ENCODE results near the gene ACE.
A peak's percentile ranks its signal among the peaks of the same experiment; 100 is the strongest.

ACE gene

DNA sequence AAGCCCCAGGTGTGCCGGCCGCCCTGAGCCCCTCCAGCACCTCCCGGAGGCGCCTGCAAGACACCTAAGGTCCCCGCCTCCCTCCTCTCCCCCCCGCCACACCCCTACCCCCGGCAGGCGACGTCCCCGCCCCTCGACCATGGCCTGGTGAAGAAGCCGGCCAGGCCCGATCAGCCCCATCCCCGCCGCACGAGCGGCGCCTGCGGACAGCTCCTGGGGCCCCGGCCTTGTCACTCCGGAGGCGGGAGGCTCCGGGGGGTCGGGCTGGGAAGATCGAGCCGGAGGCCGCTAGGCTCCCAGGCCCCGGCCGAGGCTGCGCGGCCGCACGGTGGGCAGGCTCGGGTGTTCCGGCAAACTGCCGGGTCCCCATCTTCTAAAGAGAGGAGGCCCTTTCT is 405 bp upstream of the ACE start:
- no peak overlapping the region for H3K27ac ChIP-seq (ENCODE audit: low read depth, low read length)
- no peaks in the 10 kb centered on the region for H3K36me3 ChIP-seq (ENCODE audit: control insufficient read depth, insufficient read depth, low read length)
- H3K9ac ChIP-seq (ENCODE audit: low read length): no peak overlapping the region
- no peaks in the 10 kb centered on the region for H3K9me3 ChIP-seq (ENCODE audit: control insufficient read depth, insufficient read depth, low read depth, low read length)
- H3K4me1 ChIP-seq (ENCODE audit: control insufficient read depth, insufficient read depth, low read length): peaks cover 28% of the 10 kb centered on the region
- H3K4me3 ChIP-seq (ENCODE audit: low read depth, low read length): peak overlapping the region; percentile 52
- peaks cover 27% of the 10 kb centered on the region for H3K27me3 ChIP-seq (ENCODE audit: control insufficient read depth, insufficient read depth, low read length)

DNA sequence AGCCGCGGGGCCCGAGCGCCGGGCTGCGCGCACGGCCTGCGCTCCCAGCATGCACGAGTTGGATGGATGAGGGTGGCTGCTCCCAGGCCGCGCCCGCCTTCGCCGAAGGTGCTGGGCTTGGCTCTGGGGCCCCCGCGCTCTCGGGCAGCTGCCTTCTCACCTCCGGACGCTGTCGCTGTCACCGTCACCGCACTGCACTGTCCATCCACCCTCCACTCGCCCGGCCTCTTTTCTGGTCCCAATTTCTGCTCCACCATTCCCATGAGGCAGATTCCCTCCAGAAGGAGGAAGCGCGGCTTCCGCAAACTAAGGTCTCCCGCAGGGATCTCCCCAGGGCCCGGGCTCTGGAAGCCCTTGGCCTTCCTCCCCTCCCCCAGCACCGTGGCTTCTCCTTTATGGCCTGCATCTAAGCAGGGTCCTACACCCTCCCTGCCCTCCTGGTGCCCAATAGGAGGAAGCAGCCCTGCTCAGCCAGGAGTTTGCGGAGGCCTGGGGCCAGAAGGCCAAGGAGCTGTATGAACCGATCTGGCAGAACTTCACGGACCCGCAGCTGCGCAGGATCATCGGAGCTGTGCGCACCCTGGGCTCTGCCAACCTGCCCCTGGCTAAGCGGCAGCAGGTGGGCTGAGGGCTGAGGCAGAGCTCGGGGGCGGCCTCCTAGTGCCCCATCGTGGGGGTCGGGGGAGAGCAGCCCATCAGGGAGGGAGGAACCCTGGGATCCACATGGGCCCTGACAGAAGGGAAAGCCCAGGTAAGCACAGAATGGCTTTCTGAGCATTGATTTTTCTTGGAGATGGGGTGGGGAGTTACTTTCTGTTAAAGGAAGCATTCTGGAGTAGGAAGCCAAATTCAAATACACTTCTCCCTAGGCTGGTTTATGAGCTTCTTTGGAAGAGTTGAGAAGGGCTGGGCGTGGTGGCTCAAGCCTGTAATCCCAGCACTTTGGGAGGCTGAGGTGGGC is 899 bp downstream of the ACE start:
- H3K4me3 ChIP-seq (ENCODE audit: low read depth, low read length): peak overlapping the region; percentile 60
- peaks cover 27% of the 10 kb centered on the region for H3K27me3 ChIP-seq (ENCODE audit: control insufficient read depth, insufficient read depth, low read length)
- H3K4me1 ChIP-seq (ENCODE audit: control insufficient read depth, insufficient read depth, low read length): peaks cover 28% of the 10 kb centered on the region
- H3K9me3 ChIP-seq (ENCODE audit: control insufficient read depth, insufficient read depth, low read depth, low read length): no peaks in the 10 kb centered on the region
- no peak overlapping the region for H3K27ac ChIP-seq (ENCODE audit: low read depth, low read length)
- no peaks in the 10 kb centered on the region for H3K36me3 ChIP-seq (ENCODE audit: control insufficient read depth, insufficient read depth, low read length)
- no peak overlapping the region for H3K9ac ChIP-seq (ENCODE audit: low read length)

DNA sequence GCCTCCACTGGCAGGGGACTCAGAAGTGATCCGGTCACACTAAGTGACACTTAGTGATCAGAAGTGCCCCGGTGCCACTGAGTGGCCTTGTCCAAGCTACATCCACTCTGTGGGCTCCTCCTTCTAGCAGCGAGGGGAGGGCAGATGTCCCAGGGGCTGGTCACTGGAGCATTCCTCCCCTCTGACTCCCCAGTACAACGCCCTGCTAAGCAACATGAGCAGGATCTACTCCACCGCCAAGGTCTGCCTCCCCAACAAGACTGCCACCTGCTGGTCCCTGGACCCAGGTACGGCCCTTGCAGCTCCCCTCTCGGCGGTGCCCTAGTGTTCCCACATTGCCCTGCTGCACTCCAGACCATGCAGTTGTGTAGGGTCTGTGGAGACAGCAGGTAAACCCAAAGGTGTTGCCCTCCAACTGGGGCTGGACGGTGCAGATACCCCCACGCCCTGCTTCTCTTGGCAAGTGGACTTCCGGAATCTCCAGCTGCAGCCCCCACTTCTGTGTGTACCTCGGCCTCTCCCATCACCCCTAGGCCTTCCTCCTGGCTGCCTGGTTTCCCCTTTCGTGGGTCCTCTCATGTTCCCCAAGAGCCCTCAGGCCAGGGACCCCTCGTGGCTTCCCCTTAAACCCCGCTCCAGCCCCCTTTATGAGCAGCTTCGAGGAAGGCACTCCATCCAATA is 2.1 kb downstream of the ACE start:
- peaks cover 28% of the 10 kb centered on the region for H3K4me1 ChIP-seq (ENCODE audit: control insufficient read depth, insufficient read depth, low read length)
- H3K9me3 ChIP-seq (ENCODE audit: control insufficient read depth, insufficient read depth, low read depth, low read length): no peaks in the 10 kb centered on the region
- H3K4me3 ChIP-seq (ENCODE audit: low read depth, low read length): peak overlapping the region; percentile 10; the same call in 1 of the 2 replicates
- H3K27me3 ChIP-seq (ENCODE audit: control insufficient read depth, insufficient read depth, low read length): peaks cover 27% of the 10 kb centered on the region
- H3K27ac ChIP-seq (ENCODE audit: low read depth, low read length): no peak overlapping the region
- H3K9ac ChIP-seq (ENCODE audit: low read length): no peak overlapping the region
- H3K36me3 ChIP-seq (ENCODE audit: control insufficient read depth, insufficient read depth, low read length): no peaks in the 10 kb centered on the region

GRCh38 chr17:63479495-63480184 is 2.8 kb downstream of the ACE start:
- peaks cover 27% of the 10 kb centered on the region for H3K27me3 ChIP-seq (ENCODE audit: control insufficient read depth, insufficient read depth, low read length)
- no peaks in the 10 kb centered on the region for H3K36me3 ChIP-seq (ENCODE audit: control insufficient read depth, insufficient read depth, low read length)
- no peak overlapping the region for H3K27ac ChIP-seq (ENCODE audit: low read depth, low read length)
- no peak overlapping the region for H3K4me3 ChIP-seq (ENCODE audit: low read depth, low read length)
- H3K9ac ChIP-seq (ENCODE audit: low read length): no peak overlapping the region
- peaks cover 27% of the 10 kb centered on the region for H3K4me1 ChIP-seq (ENCODE audit: control insufficient read depth, insufficient read depth, low read length)
- H3K9me3 ChIP-seq (ENCODE audit: control insufficient read depth, insufficient read depth, low read depth, low read length): no peaks in the 10 kb centered on the region

DNA sequence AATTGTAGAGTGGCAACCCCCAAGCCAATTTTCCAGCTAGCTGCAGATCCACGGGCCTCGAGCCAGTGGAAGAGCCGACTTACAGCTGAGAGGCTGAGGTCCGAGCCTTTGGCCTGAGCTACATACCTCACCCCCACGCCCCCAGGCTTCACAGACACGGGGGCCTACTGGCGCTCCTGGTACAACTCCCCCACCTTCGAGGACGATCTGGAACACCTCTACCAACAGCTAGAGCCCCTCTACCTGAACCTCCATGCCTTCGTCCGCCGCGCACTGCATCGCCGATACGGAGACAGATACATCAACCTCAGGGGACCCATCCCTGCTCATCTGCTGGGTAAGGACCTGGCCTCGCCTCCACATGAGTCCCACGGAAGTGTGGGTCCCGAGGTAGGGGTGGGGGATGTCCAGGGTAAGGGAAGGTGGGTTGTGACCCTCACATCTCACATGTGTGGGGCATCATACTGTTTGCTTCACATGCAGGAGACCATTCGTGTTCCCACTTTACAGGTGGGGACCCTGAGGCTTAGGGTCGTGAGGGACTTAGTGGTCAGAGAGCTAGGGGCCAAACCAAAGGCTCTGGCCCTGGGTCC is 3.4 kb downstream of the ACE start:
- no peaks in the 10 kb centered on the region for H3K9me3 ChIP-seq (ENCODE audit: control insufficient read depth, insufficient read depth, low read depth, low read length)
- H3K27me3 ChIP-seq (ENCODE audit: control insufficient read depth, insufficient read depth, low read length): peaks cover 26% of the 10 kb centered on the region
- no peak overlapping the region for H3K27ac ChIP-seq (ENCODE audit: low read depth, low read length)
- H3K4me3 ChIP-seq (ENCODE audit: low read depth, low read length): no peak overlapping the region
- no peak overlapping the region for H3K9ac ChIP-seq (ENCODE audit: low read length)
- peaks cover 21% of the 10 kb centered on the region for H3K4me1 ChIP-seq (ENCODE audit: control insufficient read depth, insufficient read depth, low read length)
- no peaks in the 10 kb centered on the region for H3K36me3 ChIP-seq (ENCODE audit: control insufficient read depth, insufficient read depth, low read length)

GRCh38 chr17:63480826-63481487 is 4.1 kb downstream of the ACE start:
- Histone ChIP-seq H3K27ac (ENCODE audit: low read depth, low read length) (no peak overlapping the region), H3K27me3 (ENCODE audit: control insufficient read depth, insufficient read depth, low read length) (peaks cover 19% of the 10 kb centered on the region), H3K9me3 (ENCODE audit: control insufficient read depth, insufficient read depth, low read depth, low read length) (no peaks in the 10 kb centered on the region), H3K9ac (ENCODE audit: low read length) (no peak overlapping the region), H3K4me3 (ENCODE audit: low read depth, low read length) (no peak overlapping the region), H3K4me1 (ENCODE audit: control insufficient read depth, insufficient read depth, low read length) (peaks cover 15% of the 10 kb centered on the region), H3K36me3 (ENCODE audit: control insufficient read depth, insufficient read depth, low read length) (no peaks in the 10 kb centered on the region)

- no peak overlapping the region for H3K9ac ChIP-seq (ENCODE audit: low read length)
- H3K9me3 ChIP-seq (ENCODE audit: control insufficient read depth, insufficient read depth, low read depth, low read length): no peaks in the 10 kb centered on the region
- H3K36me3 ChIP-seq (ENCODE audit: control insufficient read depth, insufficient read depth, low read length): no peaks in the 10 kb centered on the region
- H3K4me3 ChIP-seq (ENCODE audit: low read depth, low read length): no peak overlapping the region
- H3K27ac ChIP-seq (ENCODE audit: low read depth, low read length): no peak overlapping the region
- peaks cover 16% of the 10 kb centered on the region for H3K27me3 ChIP-seq (ENCODE audit: control insufficient read depth, insufficient read depth, low read length)
- peaks cover 12% of the 10 kb centered on the region for H3K4me1 ChIP-seq (ENCODE audit: control insufficient read depth, insufficient read depth, low read length)
Observed at GRCh38 chr17:63481488-63481870, 4.6 kb downstream of the ACE start.

DNA sequence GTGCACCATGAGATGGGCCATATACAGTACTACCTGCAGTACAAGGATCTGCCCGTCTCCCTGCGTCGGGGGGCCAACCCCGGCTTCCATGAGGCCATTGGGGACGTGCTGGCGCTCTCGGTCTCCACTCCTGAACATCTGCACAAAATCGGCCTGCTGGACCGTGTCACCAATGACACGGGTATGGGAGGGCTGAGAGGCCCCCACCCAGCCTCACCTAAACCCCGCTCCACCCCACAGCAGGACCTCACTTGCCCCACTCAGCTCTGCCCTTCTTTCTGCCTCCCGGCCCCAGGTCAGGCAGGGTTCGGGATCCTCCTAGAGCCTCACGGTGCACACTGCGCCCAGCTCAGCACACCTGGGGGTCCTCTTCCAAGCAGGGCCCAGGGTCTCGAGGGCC is 5.6 kb downstream of the ACE start:
- no peak overlapping the region for H3K27ac ChIP-seq (ENCODE audit: low read depth, low read length)
- no peak overlapping the region for H3K9ac ChIP-seq (ENCODE audit: low read length)
- peaks cover 13% of the 10 kb centered on the region for H3K27me3 ChIP-seq (ENCODE audit: control insufficient read depth, insufficient read depth, low read length)
- no peaks in the 10 kb centered on the region for H3K9me3 ChIP-seq (ENCODE audit: control insufficient read depth, insufficient read depth, low read depth, low read length)
- H3K4me1 ChIP-seq (ENCODE audit: control insufficient read depth, insufficient read depth, low read length): peaks cover 10% of the 10 kb centered on the region
- no peaks in the 10 kb centered on the region for H3K36me3 ChIP-seq (ENCODE audit: control insufficient read depth, insufficient read depth, low read length)
- no peak overlapping the region for H3K4me3 ChIP-seq (ENCODE audit: low read depth, low read length)

GRCh38 chr17:63483038-63483437 is 6.2 kb downstream of the ACE start:
- H3K27ac ChIP-seq (ENCODE audit: low read depth, low read length): no peak overlapping the region
- H3K36me3 ChIP-seq (ENCODE audit: control insufficient read depth, insufficient read depth, low read length): no peaks in the 10 kb centered on the region
- H3K9me3 ChIP-seq (ENCODE audit: control insufficient read depth, insufficient read depth, low read depth, low read length): no peaks in the 10 kb centered on the region
- no peak overlapping the region for H3K9ac ChIP-seq (ENCODE audit: low read length)
- peaks cover 8% of the 10 kb centered on the region for H3K27me3 ChIP-seq (ENCODE audit: control insufficient read depth, insufficient read depth, low read length)
- no peak overlapping the region for H3K4me3 ChIP-seq (ENCODE audit: low read depth, low read length)
- peaks cover 5% of the 10 kb centered on the region for H3K4me1 ChIP-seq (ENCODE audit: control insufficient read depth, insufficient read depth, low read length)
